GM23338 (cell line): ENCODE results near the gene FAM161B.

Experiments
- CREB1 ChIP-seq: fragments of 250-450 bp; sonication (Bioruptor Pico); IDR thresholded peaks from 2 replicates; pipeline ENCODE4 v1.5.0; 2020; ENCODE audit warnings: low read depth, mild to moderate bottlenecking, moderate library complexity
- CTCF ChIP-seq, 2 experiments: fragments of 200-600 bp in 1 of 2; sonication (generic) in 1 of 2; conservative IDR thresholded peaks; 2 replicates each; pipeline versions ENCODE4 v1.5.1 to v1.6.1; 2016 to 2017; ENCODE audit warnings: antibody characterized with exemption in 2 of 2, low read depth in 2 of 2, mild to moderate bottlenecking in 2 of 2, moderate library complexity in 1 of 2
- EZH2 ChIP-seq: fragments of 200-600 bp; sonication (generic); IDR thresholded peaks from one replicate; pipeline ENCODE4 v1.8.0; 2017; ENCODE audit warnings: antibody characterized with exemption, mild to moderate bottlenecking, low read depth; ENCODE audit not compliant: unreplicated experiment
- EZH2phosphoT487 ChIP-seq: fragments of 200-600 bp; sonication (generic); IDR thresholded peaks from one replicate; pipeline ENCODE4 v1.8.1; 2018; ENCODE audit warnings: antibody characterized with exemption; ENCODE audit not compliant: unreplicated experiment
- JUNB ChIP-seq: IDR thresholded peaks from one replicate; pipeline ENCODE4 v1.6.1; 2016; ENCODE audit warnings: antibody characterized with exemption; ENCODE audit not compliant: unreplicated experiment
- NANOG ChIP-seq: IDR thresholded peaks from 2 replicates; pipeline ENCODE4 v1.6.1; 2016; ENCODE audit warnings: antibody characterized with exemption, borderline replicate concordance
- POLR2AphosphoS5 ChIP-seq: IDR thresholded peaks from 2 replicates; pipeline ENCODE4 v1.6.1; 2016; ENCODE audit warnings: antibody characterized with exemption, low read depth
- REST ChIP-seq: IDR thresholded peaks from one replicate; pipeline ENCODE4 v1.6.1; 2018; ENCODE audit warnings: antibody characterized with exemption; ENCODE audit not compliant: unreplicated experiment
- ZNF331 ChIP-seq: fragments of 250-450 bp; sonication (Bioruptor Pico); IDR thresholded peaks from 2 replicates; pipeline ENCODE4 v1.5.0; 2020; ENCODE audit warnings: low read depth, mild to moderate bottlenecking, moderate library complexity

- TF ChIP-seq CTCF (conservative IDR thresholded peaks at IDR 0.05; ENCODE audit: low read depth in 2 of 2) (no peak), EZH2 (no peak), EZH2phosphoT487 (no peak), JUNB (no peak), CREB1 (CRISPR knock-in tag) (no peak), POLR2AphosphoS5 (no peak), REST (no peak), ZNF331 (CRISPR knock-in tag) (no peak), NANOG (no peak)
These were observed 13.3 kb downstream of the FAM161B start for GRCh38 chr14:73936548-73936947.
